ENCODE data around the gene MAGEB17. TPM values are rescaled to one million over a fixed set of nuclear protein-coding genes. Genes with fewer than 3 reads are reported as not detected.

MAGEB17 gene
- polyA plus RNA-seq, 1 of the 3 experiments (the other 2 are of a cell fraction): 0.13 TPM

GRCh38 chrX:16213961-16214360 is 46.7 kb downstream of the MAGEB17 start:
- Histone ChIP-seq H3K36me3 (replicated peaks in 1 of 2; ENCODE audit: control insufficient read depth in 1 of 2, insufficient read depth in 2 of 2, low read length in 1 of 2) (no peaks in the 10 kb centered on the region), H4K20me1 (ENCODE audit: insufficient read depth) (no peaks in the 10 kb centered on the region), H3K27me3 (ENCODE audit: insufficient read depth) (no peaks in the 10 kb centered on the region), H3K9me2 (no peaks in the 10 kb centered on the region), H3K4me1 (ENCODE audit: control insufficient read depth in 1 of 2, insufficient read depth in 2 of 2, low read depth in 1 of 2, low read length in 1 of 2) (no peaks in the 10 kb centered on the region), H3K9ac (no peak overlapping the region), H3K27ac (ENCODE audit: low read depth in 2 of 2, low read length in 1 of 2) (no peak overlapping the region), H2AFZ (ENCODE audit: low read depth) (no peak overlapping the region), H3K4me3 (ENCODE audit: low read depth in 2 of 2, low read length in 1 of 2) (no peak overlapping the region), H3K4me2 (no peak overlapping the region), H3K79me2 (ENCODE audit: insufficient read depth) (no peaks in the 10 kb centered on the region), H3K9me3 (no peaks in the 10 kb centered on the region), H3F3A (replicated peaks; ENCODE audit: insufficient read depth) (no peaks in the 10 kb centered on the region)
- POLR2A ChIA-PET: no interaction called here
- 41% methylated on average over 2 of the region's 2 CpGs for WGBS (ENCODE audit: low lambda C conversion rate)
- TF ChIP-seq RXRA (IDR thresholded peaks at IDR 0.05; ENCODE audit: borderline replicate concordance, low read depth): no peak
- TF ChIP-seq MEF2A (IDR thresholded peaks at IDR 0.05; ENCODE audit: borderline replicate concordance, low read depth): no peak
- no peak for TF ChIP-seq TEAD4 (IDR thresholded peaks at IDR 0.05; ENCODE audit: borderline replicate concordance, insufficient read depth)
- no peak for TF ChIP-seq MXI1 (IDR thresholded peaks at IDR 0.05; ENCODE audit: low read depth, low read length)
- TF ChIP-seq GATA2 (CRISPR knock-in tag; IDR thresholded peaks at IDR 0.05): no peak
- no peak for TF ChIP-seq CTCF (IDR thresholded peaks at IDR 0.05)
- TF ChIP-seq FOXM1 (IDR thresholded peaks at IDR 0.05; ENCODE audit: low read depth): no peak
- TF ChIP-seq JUND (IDR thresholded peaks at IDR 0.05): no peak
- TF ChIP-seq SMC3 (IDR thresholded peaks at IDR 0.05; ENCODE audit: low read depth, low read length): no peak
- no peak for TF ChIP-seq TAF1 (IDR thresholded peaks at IDR 0.05; ENCODE audit: borderline replicate concordance, low read depth, low read length)
- TF ChIP-seq FOXJ3 (CRISPR knock-in tag; IDR thresholded peaks at IDR 0.05): no peak
- no peak for TF ChIP-seq NRF1 (IDR thresholded peaks at IDR 0.05; ENCODE audit: low read depth, low read length)
- no peak for TF ChIP-seq EP300 (IDR thresholded peaks at IDR 0.05; ENCODE audit: borderline replicate concordance in 1 of 2, low read depth in 1 of 2, low read length in 1 of 2)
- TF ChIP-seq ELF1 (IDR thresholded peaks at IDR 0.05): no peak
- TF ChIP-seq CHD2 (IDR thresholded peaks at IDR 0.05; ENCODE audit: low read length, partially characterized antibody): no peak
- no peak for TF ChIP-seq RAD21 (IDR thresholded peaks at IDR 0.05; ENCODE audit: low read length)
- DNase-seq: no peak
- CTCF ChIA-PET: no interaction called here

- Histone ChIP-seq H3K27ac (ENCODE audit: low read depth in 2 of 2, low read length in 1 of 2) (no peak overlapping the region), H2AFZ (ENCODE audit: low read depth) (no peak overlapping the region), H3K4me2 (no peak overlapping the region), H3K4me1 (ENCODE audit: control insufficient read depth in 1 of 2, insufficient read depth in 2 of 2, low read depth in 1 of 2, low read length in 1 of 2) (no peaks in the 10 kb centered on the region), H3K9ac (no peak overlapping the region), H3K9me2 (no peaks in the 10 kb centered on the region), H3K4me3 (ENCODE audit: low read depth in 2 of 2, low read length in 1 of 2) (no peak overlapping the region), H3K9me3 (no peaks in the 10 kb centered on the region), H3K27me3 (ENCODE audit: insufficient read depth) (no peaks in the 10 kb centered on the region), H3K79me2 (ENCODE audit: insufficient read depth) (no peaks in the 10 kb centered on the region), H3K36me3 (replicated peaks in 1 of 2; ENCODE audit: control insufficient read depth in 1 of 2, insufficient read depth in 2 of 2, low read length in 1 of 2) (no peaks in the 10 kb centered on the region), H4K20me1 (ENCODE audit: insufficient read depth) (no peaks in the 10 kb centered on the region), H3F3A (replicated peaks; ENCODE audit: insufficient read depth) (no peaks in the 10 kb centered on the region)
- no peak for DNase-seq
- ChIA-PET CTCF (no interaction called here), POLR2A (no interaction called here)
- 89% methylated on average over 1 of the region's 1 CpG for WGBS (ENCODE audit: low lambda C conversion rate)
- TF ChIP-seq RCOR1 (IDR thresholded peaks at IDR 0.05; ENCODE audit: low read length) (no peak), ZBTB33 (IDR thresholded peaks at IDR 0.05; ENCODE audit: borderline replicate concordance, low read depth) (no peak), JUND (IDR thresholded peaks at IDR 0.05) (no peak), FOSL2 (IDR thresholded peaks at IDR 0.05; ENCODE audit: borderline replicate concordance, low read depth) (no peak), GATA2 (CRISPR knock-in tag; IDR thresholded peaks at IDR 0.05) (no peak), IRF3 (IDR thresholded peaks at IDR 0.05; ENCODE audit: low read depth, low read length) (no peak), YY1 (IDR thresholded peaks at IDR 0.05; ENCODE audit: low read depth) (no peak), GABPA (IDR thresholded peaks at IDR 0.05; ENCODE audit: low read depth) (no peak), NRF1 (IDR thresholded peaks at IDR 0.05; ENCODE audit: low read depth, low read length) (no peak), ELF1 (IDR thresholded peaks at IDR 0.05) (no peak), FOXJ3 (CRISPR knock-in tag; IDR thresholded peaks at IDR 0.05) (no peak), MEF2A (IDR thresholded peaks at IDR 0.05; ENCODE audit: borderline replicate concordance, low read depth) (no peak), EZH2phosphoT487 (IDR thresholded peaks at IDR 0.05; ENCODE audit: borderline replicate concordance, low read depth) (no peak), TCF12 (IDR thresholded peaks at IDR 0.05) (no peak), SIN3A (IDR thresholded peaks at IDR 0.05; ENCODE audit: borderline replicate concordance, low read depth, low read length) (no peak)
Measured at GRCh38 chrX:16215660-16216059, 48.4 kb downstream of the MAGEB17 start.
